ENCODE data around the gene TLE3.
A peak's percentile ranks its signal among the peaks of the same experiment; 100 is the strongest.

The TLE3 gene

DNA sequence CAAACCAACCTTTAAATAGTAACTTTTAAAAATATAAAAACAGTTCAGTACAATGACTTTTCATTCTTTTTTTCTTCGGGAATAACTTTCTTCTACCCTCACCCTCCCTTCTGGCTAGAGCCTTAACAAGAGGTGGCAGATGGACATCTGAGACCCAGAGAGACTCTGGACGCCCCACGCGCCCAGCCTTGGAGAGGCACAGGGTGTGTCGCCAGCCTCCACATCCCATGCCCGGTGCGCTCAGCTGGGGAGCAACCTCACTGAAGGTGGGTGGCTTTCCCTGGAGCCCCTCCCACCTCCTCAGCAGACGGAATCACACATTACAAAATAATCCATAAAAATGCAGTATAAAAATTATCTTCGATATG is 49.5 kb downstream of the TLE3 start:
- DNase-seq (ENCODE audit: low spot score): no peak

DNA sequence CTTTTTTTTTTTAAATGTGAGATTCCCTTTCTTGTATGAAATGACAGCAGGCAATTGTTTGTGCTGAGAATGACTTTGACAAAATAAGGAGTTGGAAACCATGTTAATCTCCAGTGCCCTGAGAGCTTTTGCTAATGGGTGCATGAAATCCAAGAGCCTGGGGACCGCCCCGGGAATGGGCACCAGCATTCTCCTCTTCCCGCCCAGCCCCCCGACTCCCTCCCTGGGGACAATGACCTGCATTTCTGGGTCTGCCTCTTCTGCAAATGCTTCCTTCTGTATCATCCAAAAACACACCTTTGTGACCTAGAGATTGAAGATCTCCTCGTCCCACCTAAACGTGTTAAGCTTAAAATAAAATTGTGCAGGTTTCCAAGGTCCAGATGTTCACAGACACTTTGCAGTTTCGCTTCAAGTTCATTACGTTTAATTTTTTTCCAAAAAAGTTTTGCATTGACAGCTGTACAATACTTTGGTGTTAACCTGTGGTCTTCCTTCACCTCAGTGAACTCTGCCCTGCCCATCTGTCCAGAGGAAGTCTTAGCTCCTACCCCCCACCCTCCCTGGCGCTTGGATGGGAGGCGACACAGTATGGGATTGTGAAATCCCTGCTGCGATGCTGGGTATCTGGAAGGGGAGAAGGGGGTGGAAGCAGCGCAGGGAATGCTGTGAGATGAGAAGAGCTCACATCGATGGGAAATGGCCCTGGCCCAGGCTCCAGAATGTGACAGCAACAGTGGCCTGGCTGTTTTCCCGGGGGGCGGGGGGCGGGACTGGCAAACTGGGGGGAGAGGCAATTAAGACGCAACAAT is 50.1 kb downstream of the TLE3 start:
- DNase-seq (ENCODE audit: low spot score): no peak

DNA sequence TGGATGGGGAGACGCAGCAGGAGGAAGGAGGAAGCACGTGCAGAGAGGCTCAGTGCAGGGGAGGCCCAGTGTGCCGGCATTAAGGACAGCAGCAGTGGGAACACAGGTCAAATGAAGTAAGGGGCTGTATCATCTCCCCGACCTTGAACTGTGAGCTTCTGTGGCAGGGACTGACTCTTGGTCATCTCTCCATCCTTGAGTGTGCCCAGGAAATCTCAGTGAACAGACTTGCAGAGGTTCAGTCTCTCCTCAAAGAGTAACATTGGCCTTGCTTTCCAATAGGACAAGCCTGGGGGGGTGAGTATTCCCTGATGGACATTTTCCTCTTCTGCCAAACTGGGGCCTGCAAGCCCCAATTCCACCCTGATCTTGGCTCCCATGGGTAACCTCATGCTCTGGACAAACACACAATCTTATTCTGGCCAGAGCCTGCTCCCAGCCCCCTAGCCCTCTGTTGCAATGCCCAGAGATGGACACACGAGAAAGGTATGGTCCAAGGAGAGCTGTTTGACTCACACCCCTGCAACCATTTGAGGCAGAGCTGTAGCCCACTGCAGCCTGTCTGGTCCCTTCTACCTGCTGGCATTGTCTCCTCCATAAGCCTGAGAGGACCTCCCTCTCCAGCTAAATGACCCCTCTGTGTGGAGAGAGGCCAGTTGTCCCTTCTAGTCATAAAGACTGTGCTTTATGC is 50.9 kb downstream of the TLE3 start:
- no peak for DNase-seq (ENCODE audit: low spot score)

DNA sequence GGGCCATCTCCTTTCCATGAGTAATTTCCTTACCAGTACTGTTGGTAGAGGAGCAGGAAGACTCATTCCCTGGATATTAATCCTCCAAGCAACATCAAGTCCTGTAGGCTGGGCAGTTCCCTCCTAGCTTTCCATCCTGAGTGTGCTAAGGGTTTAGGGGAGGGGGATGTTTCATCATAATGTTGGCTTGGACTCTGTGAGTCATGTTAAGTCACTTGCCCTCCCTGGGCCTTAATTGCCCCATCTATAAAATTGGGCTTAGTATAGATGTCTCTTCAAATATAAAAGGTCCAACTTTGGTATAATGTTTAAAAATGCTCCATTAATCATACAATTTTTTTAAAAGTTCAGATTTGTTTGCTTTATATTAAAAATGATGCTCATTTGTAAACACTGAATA is 52.7 kb downstream of the TLE3 start:
- no peak for DNase-seq (ENCODE audit: low spot score)

DNA sequence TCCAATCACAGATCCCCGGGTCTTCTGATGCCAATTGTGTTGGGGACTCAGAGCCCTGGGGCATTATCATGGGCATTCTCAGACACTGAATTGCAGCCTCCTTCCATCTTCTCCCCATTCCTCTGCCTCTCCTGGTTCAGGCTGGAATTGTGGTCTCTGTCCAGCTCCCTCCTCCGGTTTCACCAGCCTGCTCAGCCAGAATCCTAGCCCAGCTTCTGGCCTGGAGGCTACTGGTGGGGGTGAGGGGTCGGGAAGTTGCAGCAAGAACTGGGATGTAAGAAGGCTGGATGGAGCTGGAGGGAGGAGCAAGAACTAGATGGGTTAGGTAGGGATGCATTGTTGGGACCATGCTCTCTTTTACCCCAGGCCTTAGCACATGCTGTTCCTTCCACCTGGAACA is 53.5 kb downstream of the TLE3 start:
- DNase-seq (ENCODE audit: low spot score): no peak

DNA sequence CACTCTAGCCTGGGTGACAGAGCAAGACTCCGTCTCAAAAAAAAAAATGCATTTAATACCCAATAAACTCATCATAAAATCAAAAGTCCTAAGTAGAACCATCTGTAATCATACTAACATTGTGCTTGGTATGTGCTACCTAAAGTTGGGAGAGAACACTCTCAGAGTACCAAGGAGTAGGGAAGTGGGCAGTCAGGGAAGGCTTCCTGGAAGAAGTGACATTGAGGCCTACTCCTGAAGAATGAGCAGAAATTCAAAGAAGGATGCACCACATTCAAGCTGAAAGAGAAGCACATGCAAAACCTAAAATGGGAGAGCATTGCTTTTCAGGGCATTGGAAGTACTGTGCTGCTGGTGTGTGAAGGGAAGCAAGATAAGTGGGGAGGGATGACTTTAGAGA is 54.1 kb downstream of the TLE3 start:
- no peak for DNase-seq (ENCODE audit: low spot score)

DNA sequence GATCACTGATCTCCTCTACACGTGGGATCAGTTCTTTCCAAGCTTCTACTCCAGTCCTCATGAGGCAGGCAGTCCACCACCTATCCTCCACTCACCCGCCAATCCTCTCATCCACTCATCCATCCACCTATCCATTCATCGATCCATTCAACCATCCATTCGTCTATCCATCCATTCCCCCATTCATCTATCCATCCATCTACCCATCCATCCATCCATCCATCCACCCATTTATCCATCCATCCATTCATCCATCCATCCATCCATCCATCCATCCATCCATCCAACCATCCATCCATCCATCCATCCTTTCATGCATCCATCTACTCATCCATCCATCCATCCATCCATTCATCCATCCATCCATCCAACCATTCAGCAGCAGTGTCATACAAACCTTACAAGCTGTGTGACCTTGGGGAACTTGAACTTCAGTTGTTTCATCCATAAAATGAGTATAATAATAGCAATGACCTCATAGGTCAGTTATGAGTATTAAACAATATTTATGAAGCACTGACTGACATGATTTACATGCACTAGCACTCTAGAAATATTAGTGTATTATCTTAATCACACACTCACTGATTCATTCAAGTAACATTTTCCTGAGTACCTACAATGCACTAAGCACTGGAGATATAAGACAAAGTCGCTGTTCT is 55.0 kb downstream of the TLE3 start:
- no peak for DNase-seq (ENCODE audit: low spot score)

DNA sequence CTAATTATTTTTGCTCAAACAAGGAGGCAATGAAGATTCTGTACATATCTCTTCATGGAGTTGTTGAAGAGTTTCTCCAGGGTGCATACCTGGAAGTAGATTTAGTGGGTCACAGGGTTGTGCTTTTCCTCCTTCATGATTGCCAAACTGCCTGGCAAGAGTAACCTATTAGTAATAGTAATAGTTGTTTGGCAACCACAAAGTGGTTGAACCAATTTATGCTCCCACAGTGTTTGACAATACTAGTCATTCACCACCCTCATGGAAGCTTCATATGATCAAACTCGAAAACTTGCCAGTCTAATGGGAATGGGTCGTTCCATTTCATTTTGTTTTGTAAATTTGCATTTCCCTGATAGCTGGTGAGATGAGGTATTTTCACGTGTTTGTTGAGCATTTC is 57.8 kb downstream of the TLE3 start:
- DNase-seq (ENCODE audit: low spot score): no peak

DNA sequence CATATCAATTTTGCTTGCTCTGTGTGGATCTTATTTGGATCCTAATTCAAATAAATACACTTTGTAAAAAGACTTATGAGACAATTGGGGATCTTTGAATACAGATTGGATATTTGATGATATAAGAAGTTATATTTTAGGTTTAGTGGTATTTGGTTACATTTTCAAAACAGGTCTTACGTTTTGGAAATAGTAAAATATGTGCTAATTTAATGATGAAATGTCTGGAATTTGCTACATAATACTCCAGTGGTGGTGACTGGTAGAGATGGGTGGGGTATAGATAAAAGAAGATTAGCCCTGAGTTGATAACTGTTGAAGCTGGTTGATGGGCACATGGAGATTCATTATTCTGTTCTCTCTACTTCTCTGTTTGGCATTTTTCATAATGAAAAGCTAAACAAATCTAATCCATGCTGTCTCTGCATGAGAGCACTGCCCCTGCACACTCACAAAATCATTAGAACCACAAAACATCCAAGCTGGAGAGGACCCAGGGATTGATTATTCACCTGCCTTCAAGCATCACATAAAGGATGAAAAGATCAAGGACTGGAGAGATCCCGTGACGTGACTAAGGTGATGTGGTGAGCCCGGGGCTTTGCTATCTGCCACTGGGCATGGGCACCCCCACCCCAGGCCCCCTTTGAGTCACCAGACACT is 58.9 kb downstream of the TLE3 start:
- no peak for DNase-seq (ENCODE audit: low spot score)

DNA sequence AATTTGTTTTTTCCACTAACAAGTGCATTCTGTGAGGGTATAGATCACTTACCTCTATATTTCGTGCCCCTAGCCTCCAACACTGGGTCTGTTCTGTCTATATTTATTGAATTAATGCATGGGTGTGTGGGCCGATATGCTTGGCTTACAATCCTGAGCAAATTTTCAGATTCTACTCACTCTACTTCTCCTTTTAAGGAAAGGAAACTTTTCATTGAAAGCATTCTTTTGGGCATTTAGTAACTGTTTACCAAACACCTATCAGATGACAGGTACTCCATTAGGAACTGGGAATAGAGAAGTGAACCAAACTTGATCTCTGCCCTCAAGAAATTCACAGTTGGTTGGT is 60.5 kb downstream of the TLE3 start:
- no peak for DNase-seq (ENCODE audit: low spot score)

DNA sequence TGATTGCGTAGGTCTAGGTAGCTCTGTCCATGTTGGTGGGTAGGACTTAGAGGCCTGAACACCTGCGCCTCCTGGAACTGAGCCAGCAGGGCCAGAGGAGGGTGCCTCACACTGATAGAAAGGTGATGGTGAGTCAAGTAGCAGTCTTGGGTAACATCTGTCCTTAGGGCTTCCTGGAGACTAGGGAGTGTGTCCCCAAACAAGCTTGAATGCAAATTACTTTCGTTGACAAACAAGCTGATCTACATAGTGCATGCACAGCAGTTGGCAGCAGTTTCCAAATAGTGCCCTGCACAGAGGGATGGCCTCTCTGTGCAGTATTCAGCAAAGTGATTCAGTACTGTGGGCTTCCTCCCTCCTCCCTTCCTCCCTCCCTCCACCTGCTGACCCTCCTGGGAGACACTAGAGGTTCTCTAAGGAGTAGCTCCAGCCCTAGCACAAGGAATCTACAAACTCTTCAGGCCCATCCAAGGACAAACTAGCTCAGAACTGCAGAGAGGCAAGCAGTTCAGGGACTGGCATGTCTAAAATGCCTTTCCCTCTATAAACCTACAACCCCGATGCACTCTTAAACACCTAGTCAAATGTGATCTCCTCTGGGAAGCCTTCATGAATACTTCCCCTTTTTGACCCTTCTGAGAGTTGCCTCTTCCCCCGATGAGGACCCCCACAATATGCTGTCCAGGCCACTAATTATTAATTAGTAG is 61.0 kb downstream of the TLE3 start:
- peak; percentile 8 for DNase-seq (ENCODE audit: low spot score)

DNA sequence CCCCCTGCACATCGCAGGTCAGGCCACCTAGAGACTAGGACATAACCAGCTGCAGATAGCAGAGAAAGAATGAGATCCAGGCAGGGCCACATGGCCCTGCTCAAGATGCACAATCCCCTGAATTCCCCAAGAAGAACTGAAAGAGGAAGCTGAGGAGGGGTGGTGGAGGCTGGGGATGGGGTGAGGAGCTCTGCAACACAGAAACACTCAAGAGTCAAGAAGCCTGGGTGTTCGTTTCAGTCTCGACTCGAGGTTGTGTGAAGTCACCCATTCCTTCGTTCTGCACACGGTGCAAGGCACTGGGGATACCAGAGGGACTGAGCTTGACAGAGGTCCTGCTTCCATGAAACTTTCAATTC is 62.0 kb downstream of the TLE3 start:
- DNase-seq (ENCODE audit: low spot score): no peak

DNA sequence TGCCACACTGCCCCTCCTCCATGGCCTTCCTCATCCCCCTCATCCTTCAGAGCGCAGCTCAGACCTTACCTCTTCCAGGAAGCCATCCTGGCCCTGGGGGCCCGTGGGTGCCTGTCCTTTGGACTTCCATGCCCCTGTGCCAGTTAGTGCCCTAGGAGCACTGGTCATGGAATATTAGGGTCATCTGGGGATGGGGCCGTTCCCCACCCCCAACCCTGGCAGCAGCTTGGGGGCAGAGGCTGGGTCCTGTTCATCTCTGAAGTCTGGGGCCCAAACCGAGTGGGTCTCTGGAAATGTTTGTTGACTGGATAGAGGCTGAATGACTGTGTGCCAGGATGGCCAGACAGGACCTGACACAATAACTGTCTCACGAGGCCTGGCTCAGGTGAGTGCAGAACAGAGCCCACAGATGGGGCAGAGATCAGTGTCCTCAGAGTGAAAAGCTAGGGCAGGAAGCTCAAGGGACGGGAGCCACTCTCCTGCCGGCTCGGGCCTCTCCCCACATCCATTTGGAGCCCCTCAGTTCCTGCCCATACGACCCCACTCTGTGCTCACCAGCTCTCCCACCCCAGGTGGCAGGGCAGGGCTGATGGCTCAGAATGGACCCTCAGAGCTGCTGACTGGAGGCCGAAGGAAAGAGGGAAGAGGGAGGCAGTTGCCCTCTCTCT is 62.5 kb downstream of the TLE3 start:
- DNase-seq (ENCODE audit: low spot score): no peak

DNA sequence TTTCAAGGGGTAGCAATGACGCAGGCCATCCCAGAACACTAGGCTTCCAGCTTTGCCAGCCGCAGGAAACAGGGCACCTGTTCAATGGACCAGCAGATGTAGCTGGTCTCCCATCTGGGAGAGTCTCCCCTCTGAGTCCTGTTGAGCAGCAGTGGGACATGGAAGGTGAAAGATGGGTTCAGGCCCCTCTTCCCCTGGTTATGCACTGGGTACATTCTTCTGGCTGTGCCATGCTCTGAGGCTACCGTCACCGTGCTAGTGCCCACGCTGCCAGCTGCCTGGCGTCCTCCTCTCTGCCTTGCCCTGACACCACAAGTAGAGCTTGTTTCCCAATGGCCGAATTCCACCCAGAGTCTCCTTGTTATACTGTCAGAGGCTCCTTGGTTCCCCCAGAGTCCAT is 63.1 kb downstream of the TLE3 start:
- DNase-seq (ENCODE audit: low spot score): no peak

DNA sequence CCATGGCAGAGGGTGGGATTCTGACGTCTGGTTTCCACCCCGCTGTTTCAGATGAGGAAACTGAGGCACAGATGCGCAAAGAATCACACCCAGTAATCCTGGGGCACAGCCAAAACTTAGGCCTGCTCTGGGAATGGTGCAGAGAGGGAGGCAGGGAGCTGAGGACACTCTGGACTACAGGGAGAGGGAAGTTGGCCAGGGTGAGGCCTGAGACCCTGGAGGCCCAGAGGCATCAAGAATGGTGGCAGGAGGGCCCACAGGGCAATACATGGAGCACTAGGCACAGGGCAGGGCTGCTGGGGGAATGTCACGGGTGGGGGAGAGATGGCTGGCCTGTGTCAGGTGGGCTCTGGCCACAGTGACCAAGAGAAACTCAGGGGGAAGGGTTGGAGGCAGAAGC is 63.6 kb downstream of the TLE3 start:
- no peak for DNase-seq (ENCODE audit: low spot score)

DNA sequence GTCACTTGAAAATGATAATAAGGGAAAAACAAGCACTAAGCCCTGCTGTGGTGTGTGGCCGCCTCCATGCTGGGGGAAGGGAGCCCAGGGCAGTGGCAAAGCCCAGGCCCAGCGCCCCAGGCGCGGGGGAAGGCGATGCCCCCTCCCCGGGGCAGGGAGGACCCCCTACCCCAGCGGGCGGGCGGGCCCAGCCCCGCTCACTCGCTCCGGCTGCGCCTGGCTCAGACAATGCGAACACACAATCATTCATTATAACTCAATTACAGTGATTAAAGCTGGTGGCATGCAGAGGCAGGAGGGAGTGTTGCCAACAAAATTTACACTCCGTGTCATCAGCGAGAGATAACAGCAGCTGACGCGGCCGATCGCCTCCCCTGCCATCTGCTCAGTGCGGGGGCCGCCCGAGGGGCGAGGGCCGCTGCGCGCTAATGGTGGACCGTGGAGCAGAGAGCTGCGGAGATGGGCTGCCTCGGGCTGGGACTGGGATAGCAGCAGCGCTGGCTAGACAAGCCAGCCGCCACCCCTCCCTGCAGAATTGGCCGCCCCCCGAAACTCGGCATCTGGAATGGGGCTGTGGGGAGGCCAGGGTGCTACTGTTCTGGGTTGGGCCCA is 64.1 kb downstream of the TLE3 start:
- DNase-seq (ENCODE audit: low spot score): no peak

DNA sequence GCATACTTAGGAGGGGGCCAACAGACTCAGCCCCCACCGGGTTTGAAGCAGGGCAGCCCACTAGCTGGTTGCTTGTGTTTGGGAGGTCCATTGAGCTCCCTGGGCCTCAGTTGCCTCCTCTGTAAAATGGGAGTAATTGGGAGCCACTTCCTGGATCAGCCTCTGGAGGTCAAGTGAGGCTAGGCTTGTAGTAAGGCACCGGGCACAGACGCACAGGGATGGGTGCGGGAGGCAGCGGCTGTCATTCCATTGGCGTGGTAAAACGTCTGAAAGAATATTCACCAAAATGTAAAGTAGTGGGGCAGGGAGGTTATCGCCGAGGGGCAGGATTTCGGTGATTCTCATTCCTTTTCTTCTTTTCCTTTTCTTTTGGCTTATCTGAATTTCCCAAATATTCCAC is 64.6 kb downstream of the TLE3 start:
- DNase-seq (ENCODE audit: low spot score): no peak

DNA sequence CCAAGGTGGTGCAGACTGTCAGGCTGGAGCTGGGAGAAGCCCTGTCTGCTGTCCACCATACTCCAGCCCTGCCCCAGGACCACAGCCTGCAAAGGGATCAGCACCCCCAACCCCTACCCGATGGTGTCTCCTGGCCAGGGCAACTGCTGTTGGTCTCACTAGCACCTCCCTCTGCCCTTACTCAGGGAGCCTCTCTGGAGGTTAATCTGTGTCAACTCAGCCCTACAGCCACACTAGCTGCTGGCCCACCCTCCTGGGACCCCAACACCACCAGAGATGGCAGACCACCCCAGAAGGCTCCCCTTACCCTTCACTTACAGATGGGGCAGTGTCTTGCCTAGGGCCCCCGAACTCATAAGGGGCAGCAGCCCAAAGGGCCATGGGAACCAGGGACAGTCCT is 65.2 kb downstream of the TLE3 start:
- no peak for DNase-seq (ENCODE audit: low spot score)

DNA sequence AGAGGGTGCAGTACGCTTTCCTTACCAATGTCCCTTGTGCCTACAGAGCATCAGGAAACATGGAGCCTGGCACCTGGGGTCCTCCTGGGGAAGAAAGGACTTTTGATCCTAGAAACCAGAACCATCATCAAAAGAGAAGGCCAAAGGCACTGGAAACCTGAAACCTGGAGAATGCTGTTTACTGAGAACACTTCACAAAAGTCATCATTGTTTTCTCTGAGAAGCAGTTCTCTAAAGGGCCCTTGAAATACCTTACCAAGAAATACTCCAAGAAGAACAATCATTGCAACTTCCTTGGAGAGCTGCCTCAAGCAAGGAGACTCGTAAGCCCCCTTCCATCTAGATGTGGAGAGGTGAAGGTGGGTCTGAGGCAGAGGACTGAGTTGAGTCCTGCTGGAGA is 66.0 kb downstream of the TLE3 start:
- DNase-seq (ENCODE audit: low spot score): no peak

DNA sequence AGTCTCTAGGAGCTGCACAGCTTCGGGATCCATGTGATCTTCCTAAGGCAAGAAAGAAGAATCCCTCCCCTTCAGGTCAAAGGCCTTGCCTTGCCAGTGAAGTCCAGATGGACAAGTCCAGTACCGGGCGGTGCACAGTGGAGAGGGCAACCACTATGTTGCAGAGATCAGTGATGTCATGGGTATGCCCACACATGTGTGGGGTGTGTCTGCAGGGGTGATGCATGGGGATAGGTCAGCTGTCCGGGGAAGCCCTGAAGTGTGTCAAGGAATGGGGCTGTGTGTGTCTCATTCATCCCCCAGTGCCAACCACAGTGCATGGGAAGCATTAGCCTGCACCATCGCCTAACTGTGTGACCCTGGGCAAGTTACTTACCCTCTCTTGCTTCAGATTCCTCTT is 66.5 kb downstream of the TLE3 start:
- DNase-seq (ENCODE audit: low spot score): no peak

DNA sequence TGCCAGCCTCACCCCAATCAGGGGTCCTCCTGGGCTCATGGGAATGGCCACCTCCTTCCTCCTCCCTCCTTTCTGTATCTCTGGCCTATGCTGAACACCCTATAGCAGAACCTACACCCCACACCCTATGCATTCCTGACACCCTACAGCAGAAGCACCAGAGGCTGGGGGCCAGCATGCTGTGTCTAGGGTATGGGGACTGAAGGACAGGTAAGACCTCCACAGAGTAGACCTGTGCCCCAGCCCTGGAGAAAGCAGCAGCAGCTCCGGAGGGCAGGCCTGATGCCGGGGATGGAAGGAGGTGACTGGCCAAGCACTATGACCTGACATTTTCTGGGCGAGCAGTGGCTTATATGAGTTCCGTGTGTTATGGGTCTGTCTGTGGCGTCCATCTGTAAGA is 66.9 kb downstream of the TLE3 start:
- no peak for DNase-seq (ENCODE audit: low spot score)
